Fibroblast of the conjunctiva (primary cell): ENCODE data around the gene BCL7B.
"Not testable (repeated sequence)": the region's sequence is repeated elsewhere in the genome, so short reads cannot be mapped to it uniquely, and the experiment has no call there.

ENCODE experiments used
- DNase-seq: peaks from one replicate; pipeline ENCODE4 v3.0.0-alpha.2; 2010; ENCODE audit warnings: low read depth

BCL7B gene

DNA sequence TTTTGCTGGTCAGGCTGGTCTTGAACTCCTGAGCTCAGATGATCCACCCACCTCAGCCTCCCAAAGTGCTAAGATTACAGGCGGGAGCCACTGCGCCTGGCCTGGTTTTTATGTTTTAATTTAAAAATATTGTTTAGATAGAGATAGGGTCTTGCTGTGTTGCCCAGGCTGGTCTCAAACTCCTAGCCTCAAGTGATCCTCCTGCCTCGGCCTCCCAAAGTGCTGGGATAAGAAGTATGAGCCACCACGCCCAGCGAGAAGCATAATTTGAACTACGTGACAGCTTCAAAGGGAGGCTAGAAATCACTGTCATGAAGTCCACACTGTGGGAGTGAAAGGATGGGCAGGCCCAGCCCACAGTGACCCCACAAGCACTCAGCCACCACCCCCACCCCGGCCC is 21.6 kb downstream of the BCL7B start:
- DNase-seq, result not testable (repeated sequence)

- no peak for DNase-seq
These were observed 23.7 kb downstream of the BCL7B start for GRCh38 chr7:73533742-73534141.

GRCh38 chr7:73532224-73532623 is 25.3 kb downstream of the BCL7B start:
- DNase-seq, result no peak

GRCh38 chr7:73530800-73531199 is 26.7 kb downstream of the BCL7B start:
- DNase-seq, result no peak

DNA sequence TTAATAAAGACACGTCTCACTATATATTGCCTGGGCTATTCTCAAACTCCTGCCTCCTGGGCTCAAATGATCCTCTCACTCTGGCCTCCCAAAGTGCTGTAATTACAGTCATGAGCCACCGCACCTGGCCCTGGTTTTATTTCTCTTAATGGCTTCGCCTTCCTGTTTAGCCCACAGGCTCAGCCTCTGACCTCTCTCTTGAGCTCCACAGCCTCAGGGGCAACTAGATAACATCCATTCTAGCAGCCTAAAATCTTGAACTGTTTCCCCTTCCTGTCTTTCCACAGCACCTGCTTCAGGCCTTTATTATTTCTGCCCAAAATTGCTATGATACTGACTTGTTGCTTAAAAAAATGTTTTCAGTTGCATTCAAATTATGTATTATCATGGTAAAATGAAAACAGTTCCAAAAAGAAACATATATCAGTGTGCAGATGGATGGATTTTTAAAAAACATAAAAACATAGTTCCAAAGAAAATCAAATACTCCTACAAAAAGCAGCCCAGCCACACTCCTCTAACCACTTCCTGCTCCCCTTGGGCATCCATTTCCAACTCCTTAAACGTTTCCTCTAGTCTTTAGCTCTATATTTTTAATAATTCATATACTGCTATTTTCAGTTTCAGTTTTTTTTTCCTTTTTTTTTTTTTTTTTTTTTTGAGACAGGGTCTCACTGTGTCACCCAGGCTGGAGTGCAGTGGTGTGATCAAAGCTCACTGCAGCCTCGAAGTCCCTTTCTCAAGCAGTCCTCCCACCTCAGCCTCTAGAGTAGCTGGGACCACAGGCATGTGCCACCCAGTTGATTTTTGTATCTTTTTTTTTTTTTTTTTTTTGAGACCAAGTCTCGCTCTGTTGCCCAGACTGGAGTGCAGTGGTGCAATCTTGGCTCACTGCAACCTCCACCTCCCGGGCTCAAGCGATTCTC is 30.3 kb downstream of the BCL7B start:
- no peak for DNase-seq

DNA sequence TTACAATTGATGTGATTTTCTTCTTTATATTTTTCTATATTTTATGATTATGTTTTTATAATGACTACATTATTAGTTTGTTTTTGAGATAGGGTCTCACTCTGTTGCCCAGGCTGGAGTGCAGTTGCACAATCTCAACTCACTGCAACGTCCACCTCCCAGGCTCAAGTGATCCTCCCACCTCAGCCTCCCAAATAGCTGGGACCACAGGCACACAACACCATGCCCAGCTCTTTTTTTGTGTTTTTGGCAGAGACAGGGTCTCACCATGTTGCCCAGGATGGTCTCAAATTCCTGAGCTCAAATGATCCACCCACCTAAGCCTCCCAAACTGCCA is 31.4 kb downstream of the BCL7B start:
- not testable (repeated sequence) for DNase-seq

DNA sequence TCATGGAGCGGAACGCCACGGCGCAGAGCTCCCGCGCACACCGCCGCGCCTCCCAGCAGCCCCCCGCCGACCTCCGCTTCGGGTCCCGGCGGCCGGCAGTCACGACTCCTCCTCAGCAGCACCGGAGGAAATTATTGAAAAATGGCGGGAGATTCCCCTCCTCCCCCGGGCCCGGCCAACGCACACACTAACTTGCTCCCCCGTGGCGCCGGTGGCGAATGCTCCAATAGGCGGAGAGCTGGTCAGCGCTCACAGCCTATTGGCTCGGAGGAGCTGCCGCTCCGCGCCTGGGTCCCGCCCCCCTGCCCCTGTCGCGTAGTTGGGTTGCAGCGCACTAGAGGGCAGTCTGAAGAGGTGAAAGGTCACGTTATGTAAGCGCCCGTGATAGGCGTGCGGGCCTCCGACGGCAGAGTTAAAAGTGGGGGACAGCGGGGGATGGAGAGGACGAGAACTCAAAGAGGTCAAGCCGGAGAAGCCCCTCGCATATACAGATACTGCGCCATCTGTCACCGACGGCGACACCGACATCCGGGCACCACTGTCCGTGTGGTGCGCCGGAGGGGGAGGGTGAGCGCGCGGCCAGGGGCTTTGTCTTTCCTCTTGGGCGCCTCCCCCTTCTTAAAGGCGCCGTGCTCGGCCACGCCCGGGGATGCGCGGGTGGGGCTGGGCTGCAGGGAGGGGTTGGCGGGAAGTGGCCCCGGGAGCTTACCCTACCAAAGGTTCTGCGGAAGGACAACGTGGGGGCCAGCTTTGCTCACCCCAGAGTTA is 35.2 kb downstream of the BCL7B start, which contains the start of gene BAZ1B:
Gene BAZ1B, minus strand, starts transcription at position 189 of the 768 bp plus-strand sequence. CDS start 360 bp downstream, outside the sequence.
- peak; percentile 96 for DNase-seq

DNA sequence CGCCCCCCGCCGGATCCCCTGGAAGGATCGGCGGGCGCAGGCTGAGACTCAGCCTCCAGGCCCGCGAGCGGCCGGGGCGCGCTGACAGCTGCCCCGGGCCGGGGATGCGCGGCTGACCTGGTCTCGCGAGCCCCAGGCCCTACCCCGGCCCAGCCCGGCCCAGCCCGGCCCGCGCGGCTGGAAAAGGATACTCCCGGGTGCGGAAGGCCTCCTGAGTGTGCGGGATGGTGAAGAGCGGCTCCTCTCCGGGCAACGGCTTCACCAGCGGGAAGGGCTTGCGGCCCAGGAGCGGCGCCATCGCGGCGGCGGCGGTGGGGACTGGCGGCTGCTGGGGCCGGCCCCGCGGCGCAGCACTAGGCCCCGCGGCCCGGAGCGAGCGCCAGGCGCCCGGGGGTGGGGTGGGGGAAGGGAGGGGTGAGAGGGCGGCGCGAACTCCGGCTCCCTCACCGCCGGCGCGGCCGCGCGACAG is 35.8 kb downstream of the BCL7B start:
- DNase-seq, result no peak

GRCh38 chr7:73520673-73521635 is 36.5 kb downstream of the BCL7B start:
- DNase-seq, result no peak

GRCh38 chr7:73519867-73520672 is 37.4 kb downstream of the BCL7B start:
- DNase-seq, result no peak

DNA sequence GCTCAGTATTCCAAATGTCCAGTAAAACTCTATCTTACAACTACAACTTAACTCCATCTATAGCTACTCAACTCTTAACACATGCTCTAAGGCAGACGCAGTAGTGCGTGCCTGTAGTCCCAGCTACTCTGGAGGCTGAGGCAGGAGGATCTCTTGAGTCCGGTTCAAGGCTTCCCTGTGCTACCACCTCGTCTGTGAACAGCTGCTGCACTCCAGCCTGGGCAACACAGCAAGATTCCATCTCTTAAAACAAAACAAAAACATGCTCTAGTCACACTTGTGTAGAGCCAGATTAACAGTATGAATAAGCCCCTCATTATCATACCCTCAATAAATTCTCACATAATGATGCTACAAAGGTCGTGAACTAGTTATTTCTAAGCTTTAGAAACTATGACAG is 39.0 kb downstream of the BCL7B start:
- no peak for DNase-seq

DNA sequence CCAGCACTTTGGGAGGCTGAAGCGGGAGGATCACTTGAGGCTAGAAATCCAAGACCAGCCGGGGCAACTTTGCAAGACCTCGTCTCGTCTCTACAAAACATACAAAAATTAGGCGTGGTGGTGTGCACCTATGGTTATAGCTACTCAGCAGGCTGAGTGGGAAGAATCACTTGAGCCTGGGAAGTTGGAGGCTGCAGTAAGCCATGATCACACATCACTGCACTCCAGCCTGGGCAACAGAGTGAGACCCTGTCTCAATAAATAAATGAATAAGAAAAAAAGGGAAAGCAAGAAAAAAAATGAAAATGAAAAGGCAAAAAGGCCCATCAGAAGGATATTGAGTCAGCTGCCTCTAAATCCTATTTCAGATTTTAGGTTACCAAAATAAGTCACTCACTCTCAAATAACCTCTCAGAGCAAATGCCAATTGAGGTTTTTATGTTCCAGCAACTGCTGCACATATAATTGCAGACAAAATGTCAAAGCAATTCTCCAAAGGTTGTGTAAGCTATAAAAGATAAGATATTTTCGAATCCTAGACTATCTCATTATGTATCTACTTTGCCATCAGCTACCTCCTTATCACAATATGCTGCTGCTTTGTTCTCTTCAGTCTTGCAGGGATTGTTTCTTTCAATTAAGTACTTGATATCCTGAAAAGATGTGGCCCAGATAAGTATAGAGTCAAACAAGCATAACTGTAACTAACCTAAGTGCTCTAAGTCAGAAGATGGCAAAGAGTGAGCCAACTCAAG is 40.1 kb downstream of the BCL7B start:
- DNase-seq, result no peak

GRCh38 chr7:73515178-73515577 is 42.3 kb downstream of the BCL7B start:
- no peak for DNase-seq

DNA sequence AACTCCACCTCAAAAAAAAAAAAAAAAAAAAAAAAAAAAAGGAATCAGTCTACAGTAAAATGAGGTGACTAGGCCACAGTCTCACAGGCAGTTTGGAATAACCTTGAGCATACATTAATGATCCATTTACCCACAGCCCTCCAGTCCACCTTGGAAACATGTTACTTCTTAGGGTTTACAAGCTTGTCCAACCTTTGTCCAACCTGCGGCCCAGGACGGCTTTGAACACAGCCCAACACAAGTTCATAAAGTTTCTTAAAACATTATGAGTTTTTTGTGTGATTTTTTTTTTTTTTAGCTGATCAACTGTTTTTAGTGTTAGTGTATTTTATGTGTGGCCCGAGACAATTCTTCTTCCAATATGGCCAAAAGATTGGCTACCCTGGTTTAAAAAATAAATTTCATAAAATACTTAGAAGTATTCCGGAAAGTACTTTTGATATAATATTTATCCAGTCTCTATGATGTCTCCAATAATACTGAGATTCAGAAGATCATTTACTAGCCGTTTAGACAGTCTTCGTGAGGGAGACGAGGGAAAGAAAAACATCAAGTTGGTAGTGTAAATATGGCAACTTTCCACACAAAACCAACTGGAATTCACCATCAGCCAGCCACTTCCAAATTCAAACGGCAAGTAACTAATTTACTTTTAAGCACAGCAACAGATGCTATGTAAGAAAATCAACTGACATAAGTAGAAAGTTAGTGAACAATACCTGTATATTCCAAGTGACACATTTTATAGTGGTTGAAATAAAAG is 45.3 kb downstream of the BCL7B start:
- no peak for DNase-seq

DNA sequence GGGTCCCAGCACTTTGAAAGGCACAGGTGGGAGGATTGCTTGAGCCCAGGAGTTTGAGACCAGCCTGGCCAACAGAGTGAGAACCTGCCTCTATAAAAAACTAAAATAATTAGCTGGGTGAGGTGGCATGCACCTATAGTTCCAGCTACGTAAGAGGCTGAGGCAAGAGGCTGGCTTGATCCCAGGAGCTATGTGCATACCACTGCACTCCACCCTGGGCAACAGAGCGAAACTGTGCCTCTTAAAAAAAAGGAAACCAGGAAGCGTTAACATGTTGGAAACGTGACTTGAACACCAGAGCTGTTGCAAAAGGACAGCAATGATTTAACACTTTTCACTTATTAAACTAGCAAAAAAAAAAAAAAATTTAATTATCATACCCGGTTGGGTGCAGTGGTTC is 48.0 kb downstream of the BCL7B start:
- no peak for DNase-seq

DNA sequence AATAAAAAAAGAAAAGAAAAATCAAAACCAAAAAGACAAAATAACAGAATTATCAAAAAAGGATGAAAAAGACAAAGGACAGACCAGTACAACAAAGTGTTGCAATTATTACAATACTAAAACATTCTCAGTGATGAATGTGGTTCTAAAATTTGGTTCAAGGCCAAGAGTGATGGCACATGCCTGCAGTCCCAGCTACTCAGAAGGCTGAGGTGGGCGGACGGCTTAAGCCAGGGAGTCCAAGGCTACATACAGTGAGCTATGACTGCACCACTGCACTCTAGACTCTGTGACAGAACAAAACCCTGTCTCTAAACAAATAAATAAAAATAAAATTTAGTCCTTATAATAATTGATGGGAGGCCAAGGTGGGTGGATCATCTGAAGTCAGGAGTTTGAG is 49.9 kb downstream of the BCL7B start:
- DNase-seq, result no peak

GRCh38 chr7:73504920-73505319 is 52.6 kb downstream of the BCL7B start:
- DNase-seq, result no peak

- no peak for DNase-seq
These were observed 53.5 kb downstream of the BCL7B start for GRCh38 chr7:73504017-73504416.

DNA sequence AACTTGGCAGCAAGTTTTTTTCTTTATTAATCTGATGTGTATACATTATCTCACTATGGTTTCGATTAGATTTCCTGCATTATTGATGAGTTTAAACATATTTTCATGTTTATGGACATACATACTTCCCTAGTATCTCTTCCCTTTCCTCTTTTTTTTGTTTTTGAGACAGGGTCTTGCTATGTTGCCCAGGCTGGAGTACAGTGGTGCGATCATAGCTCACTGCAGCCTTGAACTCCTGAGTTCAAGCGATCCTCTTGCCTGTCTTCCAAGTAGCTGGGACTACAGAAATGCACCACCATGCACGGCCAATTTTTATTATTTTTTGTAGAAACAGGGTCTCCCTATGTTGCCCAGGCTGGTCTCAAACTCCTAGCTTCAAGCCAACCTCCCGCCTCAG is 54.3 kb downstream of the BCL7B start:
- DNase-seq, result no peak

- DNase-seq, result no peak
These were observed 60.9 kb downstream of the BCL7B start for GRCh38 chr7:73496626-73497025.
